Naive thymus-derived CD8-positive, alpha-beta T cell (primary cell): Measurements from ENCODE around the gene PADI3. TPM values are rescaled to one million over a fixed set of nuclear protein-coding genes. Genes with fewer than 3 reads are reported as not detected.
A peak's percentile ranks its signal among the peaks of the same experiment; 100 is the strongest.

ENCODE experiments used
- ATAC-seq, 2 donors: fragments of 150-1000 bp; cut with Tn5 transposase in 1 of 2; sonication (Bioruptor Pico), chemical (Tn5 transposase) in 1 of 2; 1 replicate in 1 of 2; 2 replicates in 1 of 2; pipeline ENCODE4 v1.10.0; 2021; ENCODE audit warnings: mild to moderate bottlenecking in 2 of 2, moderate library complexity in 2 of 2
- POLR2A ChIA-PET: fragments of 350-600 bp; sonication (Branson Sonifier 250); formaldehyde crosslinking; loops from one replicate; lab custom pipeline; 2021; ENCODE audit warnings: antibody characterized with exemption; lab: Charles Lee
- DNase-seq, 10 donors: peaks; one replicate each; pipeline versions ENCODE4 v3.0.0 to v3.0.0-alpha.2; 2020 to 2022
- H3K27ac Mint-ChIP-seq, 10 donors: one replicate each; pipeline ENCODE4 v1.8.0; 2020 to 2022; ENCODE audit warnings: mild to moderate bottlenecking in 10 of 10, mixed read lengths in 10 of 10, moderate library complexity in 4 of 10, inconsistent platforms in 1 of 10
- H3K27me3 Mint-ChIP-seq, 5 donors: one replicate each; pipeline ENCODE4 v1.8.0; 2021 to 2022; ENCODE audit warnings: mixed read lengths in 5 of 5
- H3K36me3 Mint-ChIP-seq, 3 donors: one replicate each; pipeline ENCODE4 v1.8.0; 2020 to 2022; ENCODE audit warnings: mixed read lengths in 3 of 3, mild to moderate bottlenecking in 2 of 3, inconsistent platforms in 1 of 3
- H3K4me1 Mint-ChIP-seq, 4 donors: one replicate each; pipeline ENCODE4 v1.8.0; 2021 to 2022; ENCODE audit warnings: mixed read lengths in 4 of 4
- H3K4me3 Mint-ChIP-seq, 10 donors: one replicate each; pipeline ENCODE4 v1.8.0; 2020 to 2022; ENCODE audit warnings: mild to moderate bottlenecking in 10 of 10, mixed read lengths in 10 of 10, moderate library complexity in 6 of 10, inconsistent platforms in 1 of 10
- H3K9me3 Mint-ChIP-seq, 9 donors: one replicate each; pipeline ENCODE4 v1.8.0; 2020 to 2022; ENCODE audit warnings: mixed read lengths in 9 of 9, mild to moderate bottlenecking in 3 of 9, inconsistent platforms in 1 of 9, moderate library complexity in 1 of 9
- polyA plus RNA-seq, 3 donors: library from polyadenylated mRNA; unstranded; fragments of 300-500 nt; fragmentation: Illumina TruSeq; gene quantifications; one replicate each; pipeline ENCODE4 v1.2.3, GENCODE V29; 2021
- total RNA-seq, 8 experiments: library from RNA in 2 of 8; stranded (reverse) in 2 of 8; gene quantifications; one replicate each; pipeline ENCODE4 v1.2.3 and lab custom pipeline; 2021 to 2026

Gene PADI3
- total and polyA plus RNA-seq, 5 experiments from 2014 or later, result not detected

DNA sequence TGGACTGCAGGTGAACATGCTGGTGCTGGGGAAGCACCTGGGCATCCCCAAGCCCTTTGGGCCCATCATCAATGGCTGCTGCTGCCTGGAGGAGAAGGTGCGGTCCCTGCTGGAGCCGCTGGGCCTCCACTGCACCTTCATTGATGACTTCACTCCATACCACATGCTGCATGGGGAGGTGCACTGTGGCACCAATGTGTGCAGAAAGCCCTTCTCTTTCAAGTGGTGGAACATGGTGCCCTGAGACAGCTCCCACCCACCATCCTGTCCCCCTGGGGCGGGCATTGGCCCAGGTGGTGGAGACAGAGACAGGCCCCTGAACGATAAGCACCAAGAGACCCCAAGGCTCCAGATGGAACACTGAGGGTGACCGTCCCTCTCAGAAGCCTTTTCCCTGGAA lies 33.9 kb downstream of the PADI3 start:
- no peak for ATAC-seq
- peaks cover 3 to 23% (median 9%) of the 10 kb centered on the region in 5 donors for H3K27me3 Mint-ChIP-seq
- no peaks in the 10 kb centered on the region for H3K9me3 Mint-ChIP-seq
- no peak overlapping the region for H3K4me3 Mint-ChIP-seq
- POLR2A ChIA-PET, result no interaction called here
- H3K36me3 Mint-ChIP-seq, result no peaks in the 10 kb centered on the region
- no peak overlapping the region for H3K27ac Mint-ChIP-seq
- peaks cover 4 to 7% (median 6%) of the 10 kb centered on the region in 4 donors for H3K4me1 Mint-ChIP-seq
- DNase-seq, result no peak

DNA sequence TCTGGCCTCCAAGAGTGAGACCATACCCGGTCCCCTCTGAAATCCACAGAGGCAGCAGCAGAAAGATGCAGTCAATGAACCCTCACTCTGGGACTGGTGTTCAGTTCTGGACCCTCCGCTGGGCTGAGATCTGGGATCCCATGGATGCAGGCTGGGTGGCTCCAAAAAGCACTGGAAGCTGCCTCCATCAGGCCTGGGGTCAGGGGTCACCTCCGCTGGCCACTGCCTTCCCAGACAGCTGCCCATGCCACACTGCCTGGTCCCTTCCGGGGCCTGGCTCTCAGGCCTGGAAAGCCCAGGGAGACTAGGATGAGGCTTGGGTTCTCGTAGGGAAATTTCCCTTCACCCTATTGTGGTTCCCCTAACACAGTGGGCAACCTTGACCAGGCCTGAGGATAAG lies 37.7 kb downstream of the PADI3 start:
- no peak for ATAC-seq
- no peak for DNase-seq
- POLR2A ChIA-PET, result no interaction called here
- Mint-ChIP-seq H3K36me3 (no peaks in the 10 kb centered on the region), H3K4me3 (no peak overlapping the region), H3K27ac (no peak overlapping the region), H3K4me1 (peaks cover 4 to 6% (median 5%) of the 10 kb centered on the region in 4 donors), H3K27me3 (peaks cover 6 to 22% (median 11%) of the 10 kb centered on the region in 5 donors), H3K9me3 (no peaks in the 10 kb centered on the region)

- no peaks in the 10 kb centered on the region for H3K9me3 Mint-ChIP-seq
- POLR2A ChIA-PET, result no interaction called here
- no peak overlapping the region for H3K4me3 Mint-ChIP-seq
- ATAC-seq (no peak), DNase-seq (no peak)
- no peak overlapping the region for H3K27ac Mint-ChIP-seq
- H3K27me3 Mint-ChIP-seq, result peaks cover 3 to 19% (median 9%) of the 10 kb centered on the region in 5 donors
- H3K36me3 Mint-ChIP-seq, result no peaks in the 10 kb centered on the region
- peaks cover 0 to under 1% (median under 1%) of the 10 kb centered on the region in 4 donors for H3K4me1 Mint-ChIP-seq
These were observed 38.4 kb downstream of the PADI3 start for GRCh38 chr1:17287130-17287776.

GRCh38 chr1:17289721-17290120 lies 40.8 kb downstream of the PADI3 start:
- ATAC-seq (no peak), DNase-seq (no peak)
- H3K27me3 Mint-ChIP-seq, result peaks cover 7 to 21% (median 15%) of the 10 kb centered on the region in 5 donors
- H3K4me3 Mint-ChIP-seq, result no peak overlapping the region
- H3K9me3 Mint-ChIP-seq, result no peaks in the 10 kb centered on the region
- POLR2A ChIA-PET, result no interaction called here
- no peaks in the 10 kb centered on the region for H3K4me1 Mint-ChIP-seq
- no peaks in the 10 kb centered on the region for H3K36me3 Mint-ChIP-seq
- H3K27ac Mint-ChIP-seq, result no peak overlapping the region

- no peaks in the 10 kb centered on the region for H3K36me3 Mint-ChIP-seq
- DNase-seq (no peak), ATAC-seq (no peak)
- H3K9me3 Mint-ChIP-seq, result no peaks in the 10 kb centered on the region
- no peak overlapping the region for H3K4me3 Mint-ChIP-seq
- POLR2A ChIA-PET, result no interaction called here
- H3K27me3 Mint-ChIP-seq, result peaks cover 7 to 23% (median 18%) of the 10 kb centered on the region in 5 donors
- no peaks in the 10 kb centered on the region for H3K4me1 Mint-ChIP-seq
- no peak overlapping the region for H3K27ac Mint-ChIP-seq
These were observed 41.7 kb downstream of the PADI3 start for GRCh38 chr1:17290553-17290952.

- H3K27me3 Mint-ChIP-seq, result peaks cover 10 to 23% (median 18%) of the 10 kb centered on the region in 5 donors
- no peak for ATAC-seq
These were observed 43.6 kb downstream of the PADI3 start for GRCh38 chr1:17292299-17293160.

GRCh38 chr1:17293681-17294425 lies 45.0 kb downstream of the PADI3 start:
- no peak overlapping the region for H3K27ac Mint-ChIP-seq
- H3K36me3 Mint-ChIP-seq, result peaks cover 0 to 3% (median 0%) of the 10 kb centered on the region in 3 donors
- no peak overlapping the region for H3K4me3 Mint-ChIP-seq
- H3K9me3 Mint-ChIP-seq, result peaks cover 0 to 4% (median 2%) of the 10 kb centered on the region in 9 donors
- DNase-seq, result no peak
- H3K27me3 Mint-ChIP-seq, result peaks cover 10 to 29% (median 18%) of the 10 kb centered on the region in 5 donors
- POLR2A ChIA-PET, result no interaction called here
- no peak for ATAC-seq
- H3K4me1 Mint-ChIP-seq, result no peaks in the 10 kb centered on the region

More at GRCh38 chr1:17292299-17293160, 43.6 kb downstream of the PADI3 start:
- POLR2A ChIA-PET, result interaction anchor here (0.9 kb wide), 1 partner anchor 167 kb away, joined by 3 read pairs; no protein-coding TSS in a partner anchor
- Mint-ChIP-seq H3K4me3 (no peak overlapping the region), H3K4me1 (no peaks in the 10 kb centered on the region), H3K27ac (no peak overlapping the region), H3K9me3 (no peaks in the 10 kb centered on the region), H3K36me3 (no peaks in the 10 kb centered on the region)
- no peak for DNase-seq

GRCh38 chr1:17295292-17295691 lies 46.4 kb downstream of the PADI3 start:
- Mint-ChIP-seq H3K4me3 (no peak overlapping the region), H3K27ac (no peak overlapping the region), H3K9me3 (peaks cover 0 to 13% (median 5%) of the 10 kb centered on the region in 9 donors), H3K27me3 (peaks cover 9 to 35% (median 23%) of the 10 kb centered on the region in 5 donors), H3K4me1 (no peaks in the 10 kb centered on the region), H3K36me3 (peaks cover 0 to 5% (median 0%) of the 10 kb centered on the region in 3 donors)
- no peak for DNase-seq
- no peak for ATAC-seq
- POLR2A ChIA-PET, result no interaction called here

- H3K27ac Mint-ChIP-seq, result no peak overlapping the region
- POLR2A ChIA-PET, result no interaction called here
- H3K27me3 Mint-ChIP-seq, result peaks cover 4 to 35% (median 18%) of the 10 kb centered on the region in 5 donors
- peaks cover 0 to 5% (median 0%) of the 10 kb centered on the region in 3 donors for H3K36me3 Mint-ChIP-seq
- DNase-seq, result no peak
- H3K4me1 Mint-ChIP-seq, result no peaks in the 10 kb centered on the region
- ATAC-seq, result no peak
- peaks cover 0 to 13% (median 5%) of the 10 kb centered on the region in 9 donors for H3K9me3 Mint-ChIP-seq
- no peak overlapping the region for H3K4me3 Mint-ChIP-seq
These were observed 47.2 kb downstream of the PADI3 start for GRCh38 chr1:17296086-17296485.

DNA sequence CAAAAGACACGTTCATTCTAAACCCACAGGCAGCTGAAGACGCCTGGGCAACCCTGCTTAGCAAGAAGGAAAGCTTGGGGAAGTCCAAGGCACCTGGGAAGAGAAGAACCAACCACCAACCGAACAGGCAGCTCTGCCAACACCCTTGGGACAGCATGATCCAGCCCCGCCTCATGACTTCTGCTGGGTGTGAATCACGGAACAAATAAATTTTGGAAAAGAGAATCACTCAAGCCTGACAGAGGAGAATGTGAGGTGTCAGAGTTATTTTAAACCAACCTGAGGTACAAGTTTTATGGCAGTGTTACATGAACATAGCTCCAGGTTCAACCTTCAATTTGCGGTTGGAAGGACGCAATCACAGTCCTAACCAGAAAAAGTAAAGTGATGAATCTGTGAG lies 49.1 kb downstream of the PADI3 start:
- no peak for ATAC-seq
- DNase-seq, result no peak
- Mint-ChIP-seq H3K9me3 (peaks cover 4 to 28% (median 21%) of the 10 kb centered on the region in 9 donors), H3K27me3 (peaks cover 4 to 35% (median 17%) of the 10 kb centered on the region in 5 donors), H3K4me3 (no peak overlapping the region), H3K36me3 (peaks cover 3 to 16% (median 6%) of the 10 kb centered on the region in 3 donors), H3K4me1 (peaks cover 0 to 2% (median 0%) of the 10 kb centered on the region in 4 donors), H3K27ac (no peak overlapping the region)
- POLR2A ChIA-PET, result no interaction called here

- DNase-seq (no peak), ATAC-seq (no peak)
- Mint-ChIP-seq H3K4me3 (no peak overlapping the region), H3K27ac (no peak overlapping the region), H3K4me1 (peaks cover 0 to 2% (median under 1%) of the 10 kb centered on the region in 4 donors), H3K27me3 (peaks cover under 1 to 25% (median 8%) of the 10 kb centered on the region in 5 donors), H3K36me3 (peaks cover 3 to 17% (median 6%) of the 10 kb centered on the region in 3 donors), H3K9me3 (peaks cover 4 to 31% (median 21%) of the 10 kb centered on the region in 9 donors)
- POLR2A ChIA-PET, result no interaction called here
These were observed 52.9 kb downstream of the PADI3 start for GRCh38 chr1:17301767-17302166.

DNA sequence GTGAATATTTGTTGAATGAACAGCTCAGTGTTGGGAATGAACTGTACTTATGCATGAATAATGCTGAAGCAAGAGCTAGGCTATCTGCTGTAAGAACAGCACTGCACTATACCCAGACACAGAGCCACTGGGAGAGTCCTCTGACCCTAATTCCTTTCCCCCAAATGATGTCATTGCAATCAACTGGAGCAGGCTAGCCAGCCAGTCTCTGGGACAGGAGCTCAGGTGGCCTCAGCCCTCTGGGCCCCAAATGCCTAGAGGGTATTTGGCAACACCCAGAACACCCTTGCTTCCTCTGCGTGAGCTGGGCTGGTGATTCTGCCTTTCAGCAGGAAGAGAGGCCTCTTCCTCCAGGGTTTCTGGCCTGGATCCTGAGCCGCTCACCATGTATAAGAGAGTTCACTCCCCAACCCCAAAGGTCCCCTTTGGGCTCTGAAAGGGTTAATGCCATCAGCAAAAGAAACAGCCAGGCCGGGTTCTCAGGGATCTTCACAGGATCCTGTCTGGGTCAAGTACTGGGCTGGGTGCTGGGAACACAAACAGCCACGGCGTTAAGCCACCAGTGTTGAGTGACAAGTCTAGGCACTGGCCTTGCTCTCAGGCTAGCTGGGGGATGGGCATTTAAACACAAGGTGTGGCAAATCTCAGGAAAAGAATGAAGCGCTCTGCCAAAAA lies 55.4 kb downstream of the PADI3 start:
- H3K9me3 Mint-ChIP-seq, result peaks cover 4 to 26% (median 19%) of the 10 kb centered on the region in 9 donors
- peaks cover 0 to 2% (median under 1%) of the 10 kb centered on the region in 4 donors for H3K4me1 Mint-ChIP-seq
- POLR2A ChIA-PET, result no interaction called here
- peaks cover 3 to 12% (median 6%) of the 10 kb centered on the region in 3 donors for H3K36me3 Mint-ChIP-seq
- DNase-seq, result no peak
- no peak for ATAC-seq
- H3K27me3 Mint-ChIP-seq, result peaks cover 4 to 37% (median 11%) of the 10 kb centered on the region in 5 donors
- H3K4me3 Mint-ChIP-seq, result no peak overlapping the region
- peak overlapping the region in 1 of 10 donors; percentile 4 for H3K27ac Mint-ChIP-seq
